SK-N-SH (cell line): ENCODE measurements around the gene ANHX. TPM values are rescaled to one million over a fixed set of nuclear protein-coding genes. Genes with fewer than 3 reads are reported as not detected.

Experiments
- CTCF ChIA-PET: fragments of 300-600, 350-600 bp; formaldehyde crosslinking; extraction: SDS; loops from one replicate; lab custom pipeline; 2021; lab: Yijun Ruan, JAX
- POLR2A ChIA-PET: fragments of 350-600 bp; sonication (Branson Sonifier 250); formaldehyde crosslinking; extraction: SDS; loops from one replicate; lab custom pipeline; 2020; ENCODE audit warnings: antibody characterized with exemption, inconsistent platforms; lab: Yijun Ruan, JAX
- DNase-seq: peaks from one replicate; pipeline ENCODE4 v3.0.0; 2012
- H2AFZ ChIP-seq: fragments of 200-600 bp; sonication (generic); 2 replicates; pipeline ENCODE4 v1.8.1; 2016; ENCODE audit warnings: antibody characterized with exemption, mild to moderate bottlenecking, low read depth
- H3F3A ChIP-seq: fragments of 200-600 bp; sonication (generic); replicated peaks from 2 replicates; pipeline ENCODE3; 2016; ENCODE audit warnings: antibody characterized with exemption, mild to moderate bottlenecking; ENCODE audit not compliant: insufficient read depth
- H3K27ac ChIP-seq, 2 experiments: fragments of 200-500 bp in 1 of 2; fragments of 200-600 bp in 1 of 2; sonication (Bioruptor generic) in 1 of 2; sonication (generic), shearing (Covaris generic) in 1 of 2; 2 replicates each; pipeline versions ENCODE4 v1.5.1 to v1.6.1; 2014 to 2016; ENCODE audit warnings: low read depth in 2 of 2, inconsistent platforms in 1 of 2, low read length in 1 of 2, mild to moderate bottlenecking in 1 of 2, mixed read lengths in 1 of 2
- H3K27me3 ChIP-seq: fragments of 200-600 bp; sonication (generic), shearing (Covaris generic); 2 replicates; pipeline ENCODE4 v1.6.1; 2016; ENCODE audit warnings: mixed run types; ENCODE audit not compliant: insufficient read depth
- H3K36me3 ChIP-seq, 2 experiments: fragments of 200-500 bp in 1 of 2; fragments of 200-600 bp in 1 of 2; sonication (Bioruptor generic) in 1 of 2; sonication (generic) in 1 of 2; replicated peaks in 1 of 2; 2 replicates each; pipeline versions ENCODE3 to v1.5.1; 2014 to 2016; ENCODE audit warnings: low read length in 1 of 2, mild to moderate bottlenecking in 1 of 2; ENCODE audit not compliant: insufficient read depth in 2 of 2, control insufficient read depth in 1 of 2
- H3K4me1 ChIP-seq, 2 experiments: fragments of 200-500 bp in 1 of 2; fragments of 200-600 bp in 1 of 2; sonication (Bioruptor generic) in 1 of 2; sonication (generic), shearing (Covaris generic) in 1 of 2; 2 replicates each; pipeline versions ENCODE4 v1.5.1 to v1.6.1; 2014 to 2016; ENCODE audit warnings: low read depth in 1 of 2, low read length in 1 of 2, mixed run types in 1 of 2; ENCODE audit not compliant: insufficient read depth in 2 of 2, control insufficient read depth in 1 of 2
- H3K4me2 ChIP-seq: fragments of 200-600 bp; sonication (generic), shearing (Covaris generic); 2 replicates; pipeline ENCODE4 v1.6.1; 2017; ENCODE audit warnings: mixed run types
- H3K4me3 ChIP-seq, 2 experiments: fragments of 200-500 bp in 1 of 2; fragments of 200-600 bp in 1 of 2; sonication (Bioruptor generic) in 1 of 2; sonication (generic), shearing (Covaris generic) in 1 of 2; 2 replicates each; pipeline versions ENCODE4 v1.5.1 to v1.8.1; 2014 to 2016; ENCODE audit warnings: low read depth in 2 of 2, inconsistent platforms in 1 of 2, low read length in 1 of 2, mild to moderate bottlenecking in 1 of 2, mixed read lengths in 1 of 2, moderate library complexity in 1 of 2
- H3K79me2 ChIP-seq: fragments of 200-600 bp; sonication (generic); 2 replicates; pipeline ENCODE4 v1.8.1; 2017; ENCODE audit warnings: mild to moderate bottlenecking; ENCODE audit not compliant: insufficient read depth
- H3K9ac ChIP-seq: fragments of 200-600 bp; sonication (generic); 2 replicates; pipeline ENCODE4 v1.6.1; 2017; ENCODE audit warnings: mixed run types
- H3K9me2 ChIP-seq: fragments of 200-600 bp; sonication (generic); 2 replicates; pipeline ENCODE4 v1.6.1; 2017; ENCODE audit warnings: mixed run types
- H3K9me3 ChIP-seq: fragments of 200-600 bp; sonication (generic); 2 replicates; pipeline ENCODE4 v1.6.1; 2017; ENCODE audit warnings: mixed run types, mild to moderate bottlenecking, moderate library complexity
- H4K20me1 ChIP-seq: fragments of 200-600 bp; sonication (generic); 2 replicates; pipeline ENCODE4 v1.6.1; 2017; ENCODE audit warnings: mild to moderate bottlenecking, mixed run types; ENCODE audit not compliant: insufficient read depth
- ELF1 ChIP-seq: IDR thresholded peaks from 2 replicates; pipeline ENCODE4 v1.4.0; 2012
- EZH2phosphoT487 ChIP-seq: fragments of 200-600 bp; sonication (generic); IDR thresholded peaks from 2 replicates; pipeline ENCODE4 v1.6.1; 2017; ENCODE audit warnings: low read depth, mixed run types, mild to moderate bottlenecking, antibody characterized with exemption, moderate library complexity, borderline replicate concordance
- FOXJ3 ChIP-seq: sonication (generic); formaldehyde crosslinking; IDR thresholded peaks from 2 replicates; pipeline ENCODE4 v1.5.1; 2020; ENCODE audit warnings: mild to moderate bottlenecking, missing genetic modification reagents
- FOXM1 ChIP-seq: IDR thresholded peaks from 2 replicates; pipeline ENCODE4 v1.4.0; 2012; ENCODE audit warnings: low read depth, mild to moderate bottlenecking
- GABPA ChIP-seq: IDR thresholded peaks from 2 replicates; pipeline ENCODE4 v1.4.0; 2012; ENCODE audit warnings: low read depth, mild to moderate bottlenecking
- MXI1 ChIP-seq: IDR thresholded peaks from 2 replicates; pipeline ENCODE4 v1.6.1; 2012; ENCODE audit warnings: mild to moderate bottlenecking, low read depth, low read length, improper control_type of control experiment
- NFIC ChIP-seq: IDR thresholded peaks from 2 replicates; pipeline ENCODE4 v1.4.0; 2012; ENCODE audit warnings: borderline replicate concordance
- RAD21 ChIP-seq: IDR thresholded peaks from 2 replicates; pipeline ENCODE4 v1.6.1; 2012; ENCODE audit warnings: mild to moderate bottlenecking, low read length
- RCOR1 ChIP-seq: fragments of 150-350 bp; IDR thresholded peaks from 2 replicates; pipeline ENCODE4 v1.6.1; 2017; ENCODE audit warnings: antibody characterized with exemption, low read length
- RFX5 ChIP-seq: IDR thresholded peaks from 2 replicates; pipeline ENCODE4 v1.6.1; 2012; ENCODE audit warnings: mild to moderate bottlenecking, improper control_type of control experiment, low read length
- SIN3A ChIP-seq: IDR thresholded peaks from 2 replicates; pipeline ENCODE4 v1.6.1; 2012; ENCODE audit warnings: low read depth, mild to moderate bottlenecking, low read length, moderate library complexity, borderline replicate concordance
- TAF1 ChIP-seq: IDR thresholded peaks from 2 replicates; pipeline ENCODE4 v1.6.1; 2012; ENCODE audit warnings: low read depth, mild to moderate bottlenecking, low read length, moderate library complexity, borderline replicate concordance
- WGBS: methylation state at CpG from one replicate; pipeline ENCODE4 v1.1.6; 2017; ENCODE audit warnings: low lambda C conversion rate; 5-methylcytosine and 5-hydroxymethylcytosine counted together
- polyA plus RNA-seq, 3 experiments: library from polyadenylated mRNA; depleted of rRNA; stranded (reverse); fragments of >200 nt; gene quantifications; 2 replicates each; pipeline ENCODE4 v1.2.3, GENCODE V29; 2012
- TF ChIP-seq, protein P1 (sequence below): fragments of 150-350 bp; IDR thresholded peaks from 2 replicates; pipeline ENCODE4 v1.6.1; 2016; ENCODE audit warnings: mild to moderate bottlenecking, low read depth, low read length
- TF ChIP-seq, protein P2 (sequence below): IDR thresholded peaks from 2 replicates; pipeline ENCODE4 v1.4.0; 2012; ENCODE audit warnings: low read depth, borderline replicate concordance
- TF ChIP-seq, protein P3 (sequence below): IDR thresholded peaks from 2 replicates; pipeline ENCODE4 v1.4.0; 2012; ENCODE audit warnings: low read depth
- TF ChIP-seq, protein P4 (sequence below): IDR thresholded peaks from 2 replicates; pipeline ENCODE4; 2012
- TF ChIP-seq, protein P5 (sequence below): fragments of 200-600 bp; sonication (generic); IDR thresholded peaks from 2 replicates; pipeline ENCODE4 v1.6.1; 2017; ENCODE audit warnings: antibody characterized with exemption, mild to moderate bottlenecking, moderate library complexity

ANHX gene
- polyA plus RNA-seq, 1 of the 3 experiments (the other 2 are of a cell fraction): not detected

DNA sequence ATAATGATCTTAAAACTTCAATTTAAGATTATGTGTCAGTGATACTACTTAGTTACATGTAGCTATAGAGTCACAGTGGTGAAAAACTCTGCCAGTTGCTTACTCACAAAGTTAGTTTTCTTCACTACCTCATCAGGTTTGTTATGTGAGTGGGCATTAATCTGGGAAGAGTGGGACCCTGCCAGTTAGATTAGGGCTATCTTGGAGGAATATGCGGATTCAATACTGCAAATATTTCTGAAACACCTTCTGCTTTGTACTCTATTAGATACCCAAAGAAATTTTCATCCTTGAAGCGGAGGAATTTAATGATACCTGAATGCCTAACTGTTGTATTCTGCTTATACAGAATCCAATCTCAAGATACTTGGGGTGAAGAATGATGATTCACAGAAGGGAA lies 29.3 kb downstream of the ANHX start:
- DNase-seq: no peak
- H3K4me2 ChIP-seq: no peak overlapping the region
- H3K9me3 ChIP-seq: peaks cover 65% of the 10 kb centered on the region
- POLR2A ChIA-PET: no interaction called here
- H3K9ac ChIP-seq: no peak overlapping the region
- no peaks in the 10 kb centered on the region for H3K79me2 ChIP-seq
- WGBS: 86% methylated on average over 2 of the region's 2 CpGs
- no peak overlapping the region for H3K27ac ChIP-seq
- no peaks in the 10 kb centered on the region for H3K9me2 ChIP-seq
- H3F3A ChIP-seq: peaks cover 29% of the 10 kb centered on the region
- H3K4me3 ChIP-seq: no peak overlapping the region
- no peaks in the 10 kb centered on the region for H3K4me1 ChIP-seq
- no peak overlapping the region for H2AFZ ChIP-seq
- TF ChIP-seq, protein P1, sequence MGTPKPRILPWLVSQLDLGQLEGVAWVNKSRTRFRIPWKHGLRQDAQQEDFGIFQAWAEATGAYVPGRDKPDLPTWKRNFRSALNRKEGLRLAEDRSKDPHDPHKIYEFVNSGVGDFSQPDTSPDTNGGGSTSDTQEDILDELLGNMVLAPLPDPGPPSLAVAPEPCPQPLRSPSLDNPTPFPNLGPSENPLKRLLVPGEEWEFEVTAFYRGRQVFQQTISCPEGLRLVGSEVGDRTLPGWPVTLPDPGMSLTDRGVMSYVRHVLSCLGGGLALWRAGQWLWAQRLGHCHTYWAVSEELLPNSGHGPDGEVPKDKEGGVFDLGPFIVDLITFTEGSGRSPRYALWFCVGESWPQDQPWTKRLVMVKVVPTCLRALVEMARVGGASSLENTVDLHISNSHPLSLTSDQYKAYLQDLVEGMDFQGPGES: no peak
- TF ChIP-seq RAD21 (no peak), SIN3A (no peak), ELF1 (no peak), NFIC (no peak), RCOR1 (no peak), FOXM1 (no peak), MXI1 (no peak), TAF1 (no peak)
- TF ChIP-seq, protein P2, sequence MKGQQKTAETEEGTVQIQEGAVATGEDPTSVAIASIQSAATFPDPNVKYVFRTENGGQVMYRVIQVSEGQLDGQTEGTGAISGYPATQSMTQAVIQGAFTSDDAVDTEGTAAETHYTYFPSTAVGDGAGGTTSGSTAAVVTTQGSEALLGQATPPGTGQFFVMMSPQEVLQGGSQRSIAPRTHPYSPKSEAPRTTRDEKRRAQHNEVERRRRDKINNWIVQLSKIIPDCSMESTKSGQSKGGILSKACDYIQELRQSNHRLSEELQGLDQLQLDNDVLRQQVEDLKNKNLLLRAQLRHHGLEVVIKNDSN: no peak
- TF ChIP-seq, protein P3, sequence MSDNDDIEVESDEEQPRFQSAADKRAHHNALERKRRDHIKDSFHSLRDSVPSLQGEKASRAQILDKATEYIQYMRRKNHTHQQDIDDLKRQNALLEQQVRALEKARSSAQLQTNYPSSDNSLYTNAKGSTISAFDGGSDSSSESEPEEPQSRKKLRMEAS: no peak
- peaks cover 22 to 35% of the 10 kb centered on the region in 2 experiments for H3K36me3 ChIP-seq
- CTCF ChIA-PET: no interaction called here
- H3K27me3 ChIP-seq: no peaks in the 10 kb centered on the region
- no peaks in the 10 kb centered on the region for H4K20me1 ChIP-seq

DNA sequence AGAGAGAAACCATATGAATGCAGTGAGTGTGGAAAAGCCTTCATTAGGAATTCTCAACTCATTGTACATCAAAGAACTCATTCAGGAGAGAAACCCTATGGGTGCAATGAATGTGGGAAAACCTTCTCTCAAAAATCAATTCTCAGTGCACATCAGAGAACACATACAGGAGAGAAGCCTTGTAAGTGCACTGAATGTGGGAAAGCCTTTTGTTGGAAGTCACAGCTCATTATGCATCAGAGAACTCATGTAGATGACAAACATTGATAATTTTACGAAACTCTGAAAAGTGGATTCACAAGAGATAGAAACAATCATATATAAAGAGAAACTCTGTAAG lies 31.4 kb downstream of the ANHX start:
- Histone ChIP-seq H3K4me2 (no peak overlapping the region), H3K79me2 (no peaks in the 10 kb centered on the region), H3K9me3 (peaks cover 76% of the 10 kb centered on the region), H3K27me3 (no peaks in the 10 kb centered on the region), H2AFZ (no peak overlapping the region), H3K9ac (no peak overlapping the region), H3K36me3 (peaks cover 32 to 46% of the 10 kb centered on the region in 2 experiments), H3K27ac (no peak overlapping the region), H3K4me1 (no peaks in the 10 kb centered on the region), H4K20me1 (no peaks in the 10 kb centered on the region), H3F3A (peaks cover 29% of the 10 kb centered on the region), H3K9me2 (no peaks in the 10 kb centered on the region), H3K4me3 (peak overlapping the region in 1 of 2 experiments; percentile 12; a peak in 1 of 4 replicates)
- CTCF ChIA-PET: interaction anchor here (1.0 kb wide), 1 partner anchor 9 kb away, joined by 5 read pairs; no protein-coding TSS in a partner anchor
- TF ChIP-seq, protein P4, sequence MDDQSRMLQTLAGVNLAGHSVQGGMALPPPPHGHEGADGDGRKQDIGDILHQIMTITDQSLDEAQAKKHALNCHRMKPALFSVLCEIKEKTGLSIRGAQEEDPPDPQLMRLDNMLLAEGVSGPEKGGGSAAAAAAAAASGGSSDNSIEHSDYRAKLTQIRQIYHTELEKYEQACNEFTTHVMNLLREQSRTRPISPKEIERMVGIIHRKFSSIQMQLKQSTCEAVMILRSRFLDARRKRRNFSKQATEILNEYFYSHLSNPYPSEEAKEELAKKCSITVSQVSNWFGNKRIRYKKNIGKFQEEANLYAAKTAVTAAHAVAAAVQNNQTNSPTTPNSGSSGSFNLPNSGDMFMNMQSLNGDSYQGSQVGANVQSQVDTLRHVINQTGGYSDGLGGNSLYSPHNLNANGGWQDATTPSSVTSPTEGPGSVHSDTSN: no peak
- TF ChIP-seq TAF1 (no peak), FOXJ3 (CRISPR knock-in tag) (no peak), NFIC (no peak), SIN3A (no peak), EZH2phosphoT487 (no peak), RFX5 (no peak), FOXM1 (no peak), RAD21 (no peak), GABPA (no peak)
- TF ChIP-seq, protein P5, sequence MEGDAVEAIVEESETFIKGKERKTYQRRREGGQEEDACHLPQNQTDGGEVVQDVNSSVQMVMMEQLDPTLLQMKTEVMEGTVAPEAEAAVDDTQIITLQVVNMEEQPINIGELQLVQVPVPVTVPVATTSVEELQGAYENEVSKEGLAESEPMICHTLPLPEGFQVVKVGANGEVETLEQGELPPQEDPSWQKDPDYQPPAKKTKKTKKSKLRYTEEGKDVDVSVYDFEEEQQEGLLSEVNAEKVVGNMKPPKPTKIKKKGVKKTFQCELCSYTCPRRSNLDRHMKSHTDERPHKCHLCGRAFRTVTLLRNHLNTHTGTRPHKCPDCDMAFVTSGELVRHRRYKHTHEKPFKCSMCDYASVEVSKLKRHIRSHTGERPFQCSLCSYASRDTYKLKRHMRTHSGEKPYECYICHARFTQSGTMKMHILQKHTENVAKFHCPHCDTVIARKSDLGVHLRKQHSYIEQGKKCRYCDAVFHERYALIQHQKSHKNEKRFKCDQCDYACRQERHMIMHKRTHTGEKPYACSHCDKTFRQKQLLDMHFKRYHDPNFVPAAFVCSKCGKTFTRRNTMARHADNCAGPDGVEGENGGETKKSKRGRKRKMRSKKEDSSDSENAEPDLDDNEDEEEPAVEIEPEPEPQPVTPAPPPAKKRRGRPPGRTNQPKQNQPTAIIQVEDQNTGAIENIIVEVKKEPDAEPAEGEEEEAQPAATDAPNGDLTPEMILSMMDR: no peak
- TF ChIP-seq, protein P3: no peak
- WGBS: 84% methylated on average over 1 of the region's 1 CpG
- DNase-seq: no peak
- POLR2A ChIA-PET: no interaction called here
